ENCODE data around the gene GABRD. TPM values are rescaled to one million over a fixed set of nuclear protein-coding genes. Genes with fewer than 3 reads are reported as not detected.

The GABRD gene
- total RNA-seq, 1 donor: not detected

GRCh38 chr1:1994536-1994935 is 24.6 kb upstream of the GABRD start:
- no peak for DNase-seq (ENCODE audit: low read depth)

DNA sequence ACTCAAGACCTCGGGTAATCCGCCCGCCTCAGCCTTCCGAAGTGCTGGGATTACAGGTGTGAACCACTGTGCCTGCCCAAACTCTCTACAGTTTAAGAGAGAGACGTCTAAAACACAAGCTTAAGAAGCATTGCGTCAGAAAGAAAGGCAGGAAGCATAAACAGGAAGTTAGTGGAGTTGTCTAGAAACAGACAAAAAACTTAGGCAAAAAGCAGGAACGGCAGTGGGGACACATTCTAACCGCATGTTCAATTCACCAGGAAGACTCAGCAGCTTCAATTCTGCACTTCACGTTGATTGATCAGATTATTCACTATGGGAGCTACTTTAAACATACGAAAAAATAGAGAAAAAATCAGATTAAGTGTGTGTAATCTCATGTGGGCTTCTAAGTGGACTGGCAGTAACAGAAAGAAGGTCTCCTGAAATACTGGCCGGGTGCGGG is 22.9 kb upstream of the GABRD start:
- no peak for TF ChIP-seq CTCF (IDR thresholded peaks at IDR 0.05; ENCODE audit: insufficient read depth, low read length)
- H3K4me3 ChIP-seq (ENCODE audit: low read depth, low read length): no peak overlapping the region
- no peak for DNase-seq (ENCODE audit: low read depth)

More at GRCh38 chr1:1994536-1994935, 24.6 kb upstream of the GABRD start:
- TF ChIP-seq CTCF (IDR thresholded peaks at IDR 0.05; ENCODE audit: insufficient read depth, low read length): no peak
- H3K4me3 ChIP-seq (ENCODE audit: low read depth, low read length): no peak overlapping the region

DNA sequence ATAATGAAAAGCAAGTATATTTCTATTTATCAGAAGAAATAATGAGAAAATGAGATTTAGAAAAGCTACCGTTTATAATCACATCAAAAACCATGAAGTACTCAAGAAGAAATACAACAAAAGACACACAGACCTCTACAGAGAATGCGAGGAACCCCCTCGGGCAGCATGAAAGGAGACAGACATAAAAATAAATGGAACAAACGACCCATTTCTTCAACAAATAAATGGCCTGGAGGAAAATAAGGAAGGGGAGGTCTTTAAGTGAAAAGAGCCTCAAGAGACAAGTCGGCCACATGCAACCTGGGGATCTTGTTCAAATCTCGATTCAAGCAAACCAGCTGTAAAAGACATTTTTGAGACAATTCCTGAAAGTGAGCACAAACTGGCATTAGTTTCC is 21.6 kb upstream of the GABRD start:
- no peak overlapping the region for H3K4me3 ChIP-seq (ENCODE audit: low read depth, low read length)
- no peak for TF ChIP-seq CTCF (IDR thresholded peaks at IDR 0.05; ENCODE audit: insufficient read depth, low read length)
- no peak for DNase-seq (ENCODE audit: low read depth)

DNA sequence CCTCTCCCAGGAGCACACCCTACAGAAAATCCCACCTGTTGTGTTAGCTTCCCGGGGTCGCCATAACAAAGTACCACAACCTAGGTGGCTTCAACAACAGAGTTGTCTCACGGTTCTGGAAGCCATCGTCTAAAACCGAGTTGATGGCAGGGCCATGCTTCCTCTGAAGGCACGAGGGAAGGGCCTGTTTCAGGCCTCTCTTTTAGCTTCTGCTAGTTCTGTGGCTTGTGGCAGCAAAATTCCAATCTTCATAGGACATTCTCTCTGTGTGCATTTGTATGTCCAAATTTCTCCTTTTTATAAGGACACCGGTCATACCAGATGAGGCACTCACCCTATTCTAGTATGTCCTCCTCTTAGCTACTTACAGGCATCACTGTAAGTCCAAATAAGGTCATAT is 18.7 kb upstream of the GABRD start:
- no peak for TF ChIP-seq CTCF (IDR thresholded peaks at IDR 0.05; ENCODE audit: insufficient read depth, low read length)
- H3K4me3 ChIP-seq (ENCODE audit: low read depth, low read length): no peak overlapping the region
- DNase-seq (ENCODE audit: low read depth): no peak

DNA sequence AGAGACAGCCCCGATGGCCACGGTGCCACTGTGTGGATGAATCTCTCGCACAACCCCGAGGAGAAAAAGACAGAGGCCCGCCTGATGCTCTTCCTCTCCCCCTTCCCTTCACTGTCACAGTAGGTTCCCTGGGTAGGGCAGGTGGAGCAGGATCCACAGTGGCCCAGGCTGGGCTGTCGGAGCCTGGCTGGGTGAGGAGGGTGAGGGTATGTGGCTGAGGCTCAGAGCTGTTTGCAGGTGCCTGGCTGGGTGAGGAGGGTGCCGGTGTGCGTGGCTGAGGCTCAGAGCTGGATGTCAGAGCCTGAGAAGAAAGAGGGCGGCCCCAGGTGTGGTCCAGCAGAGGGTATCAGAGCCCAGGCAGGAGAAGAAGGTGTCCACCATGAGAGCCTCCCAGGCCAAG is 18.3 kb upstream of the GABRD start:
- TF ChIP-seq CTCF (IDR thresholded peaks at IDR 0.05; ENCODE audit: insufficient read depth, low read length): no peak
- no peak for DNase-seq (ENCODE audit: low read depth)
- no peak overlapping the region for H3K4me3 ChIP-seq (ENCODE audit: low read depth, low read length)

DNA sequence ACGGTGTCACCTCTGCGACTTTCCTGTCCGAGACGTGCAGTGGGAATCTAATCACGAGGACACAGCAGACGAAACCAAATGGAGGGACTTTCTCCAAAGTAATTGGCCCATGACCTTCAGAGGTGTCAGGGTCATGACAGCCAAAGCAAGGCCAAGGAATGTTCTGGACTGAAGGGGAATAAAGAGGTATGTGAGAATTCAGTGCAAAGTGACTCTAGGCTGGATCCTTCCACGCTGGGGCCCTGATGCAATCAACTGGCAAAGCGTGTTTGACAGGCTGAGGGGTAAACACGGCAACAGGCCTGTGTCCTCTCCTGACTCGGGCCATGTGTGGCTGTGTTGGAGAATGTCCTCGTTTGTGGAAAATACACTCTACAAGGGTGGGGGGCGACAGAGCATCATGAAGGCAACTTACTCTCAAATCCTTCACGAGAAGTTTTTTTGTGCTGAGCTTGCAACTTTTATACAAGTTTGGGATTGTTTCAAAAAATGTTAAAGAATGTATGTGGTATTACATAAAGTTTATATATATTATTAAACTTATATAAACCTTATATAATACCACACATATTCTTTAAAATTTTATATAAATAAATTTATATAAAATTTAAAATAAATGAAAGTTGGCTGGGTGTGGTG is 17.3 kb upstream of the GABRD start:
- DNase-seq (ENCODE audit: low read depth): no peak
- H3K4me3 ChIP-seq (ENCODE audit: low read depth, low read length): no peak overlapping the region
- TF ChIP-seq CTCF (IDR thresholded peaks at IDR 0.05; ENCODE audit: insufficient read depth, low read length): no peak
